Adrenal gland (tissue), 5 donors: Measurements from ENCODE around the gene ERBB2.

Source experiments
- CTCF ChIP-seq, 6 experiments: fragments of 450-650 bp in 4 of 6; fragments of 200-600 bp in 2 of 6; sonication (generic) in 1 of 6; IDR thresholded peaks; 1 replicate in 5 of 6; 2 replicates in 1 of 6; pipeline versions ENCODE4 v1.5.1 to v1.8.0; 2016 to 2021; ENCODE audit warnings: antibody characterized with exemption in 6 of 6, mild to moderate bottlenecking in 2 of 6, moderate library complexity in 1 of 6
- POLR2A ChIP-seq, 2 donors: fragments of 450-650 bp; IDR thresholded peaks; one replicate each; pipeline ENCODE4 v1.6.1; 2017; ENCODE audit warnings: antibody characterized with exemption in 2 of 2, mild to moderate bottlenecking in 2 of 2, moderate library complexity in 1 of 2
- donor health status: DM: no; HTN: no; CAD: no.

- no peak for TF ChIP-seq POLR2A (IDR thresholded peaks at IDR 0.05)
- no peak for TF ChIP-seq CTCF (IDR thresholded peaks at IDR 0.05)
Observed at GRCh38 chr17:39765766-39766165, 65.9 kb downstream of the ERBB2 start.
